ENCODE data around the gene CDH13.

Gene CDH13

GRCh38 chr16:83010776-83011720 lies 384.3 kb downstream of the CDH13 start:
- Histone ChIP-seq H3K27me3 (ENCODE audit: low read depth, low read length) (no peaks in the 10 kb centered on the region), H3K9ac (ENCODE audit: low read length) (no peak overlapping the region), H3K4me3 (ENCODE audit: low read length) (no peak overlapping the region), H3K36me3 (replicated peaks; ENCODE audit: low read depth, low read length) (no peaks in the 10 kb centered on the region), H3K4me1 (ENCODE audit: low read length) (no peaks in the 10 kb centered on the region), H3K9me3 (ENCODE audit: insufficient read depth, low read length) (no peaks in the 10 kb centered on the region), H4K20me1 (ENCODE audit: insufficient read depth, low read length) (no peaks in the 10 kb centered on the region), H3K79me2 (ENCODE audit: low read length) (no peaks in the 10 kb centered on the region), H3K27ac (ENCODE audit: low read length) (no peak overlapping the region), H2AFZ (ENCODE audit: low read depth, low read length) (no peak overlapping the region), H3K4me2 (ENCODE audit: low read length) (no peak overlapping the region)
- TF ChIP-seq CTCF (IDR thresholded peaks at IDR 0.05; ENCODE audit: low read depth, low read length) = no peak
- no peak for TF ChIP-seq EZH2phosphoT487 (IDR thresholded peaks at IDR 0.05; ENCODE audit: low read depth)

DNA sequence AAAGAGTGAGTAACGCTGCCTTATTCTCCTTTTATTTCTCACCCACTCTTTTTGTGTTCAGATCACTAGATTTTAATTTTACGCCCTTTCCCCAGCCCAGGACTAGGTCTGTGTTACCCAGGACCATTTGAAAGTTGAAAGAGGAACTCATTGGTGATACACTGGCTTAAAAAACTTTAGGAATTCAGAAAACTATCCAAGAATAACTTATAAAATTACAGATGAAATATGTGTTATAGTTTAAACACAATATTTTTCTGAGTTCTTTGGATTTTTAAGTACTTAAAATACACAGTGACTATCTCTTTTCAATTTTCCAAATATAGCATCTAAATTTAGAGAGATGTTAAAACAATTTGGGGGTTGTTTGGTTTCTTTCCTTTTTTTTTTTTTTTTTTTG lies 385.2 kb downstream of the CDH13 start:
- H3K27ac ChIP-seq (ENCODE audit: low read length) = no peak overlapping the region
- no peaks in the 10 kb centered on the region for H3K79me2 ChIP-seq (ENCODE audit: low read length)
- no peak overlapping the region for H2AFZ ChIP-seq (ENCODE audit: low read depth, low read length)
- no peak overlapping the region for H3K4me3 ChIP-seq (ENCODE audit: low read length)
- no peaks in the 10 kb centered on the region for H4K20me1 ChIP-seq (ENCODE audit: insufficient read depth, low read length)
- no peaks in the 10 kb centered on the region for H3K9me3 ChIP-seq (ENCODE audit: insufficient read depth, low read length)
- H3K36me3 ChIP-seq (replicated peaks; ENCODE audit: low read depth, low read length) = no peaks in the 10 kb centered on the region
- H3K4me2 ChIP-seq (ENCODE audit: low read length) = no peak overlapping the region
- H3K27me3 ChIP-seq (ENCODE audit: low read depth, low read length) = no peaks in the 10 kb centered on the region
- H3K4me1 ChIP-seq (ENCODE audit: low read length) = no peaks in the 10 kb centered on the region
- TF ChIP-seq CTCF (IDR thresholded peaks at IDR 0.05; ENCODE audit: low read depth, low read length) (no peak), EZH2phosphoT487 (IDR thresholded peaks at IDR 0.05; ENCODE audit: low read depth) (no peak)
- no peak overlapping the region for H3K9ac ChIP-seq (ENCODE audit: low read length)

DNA sequence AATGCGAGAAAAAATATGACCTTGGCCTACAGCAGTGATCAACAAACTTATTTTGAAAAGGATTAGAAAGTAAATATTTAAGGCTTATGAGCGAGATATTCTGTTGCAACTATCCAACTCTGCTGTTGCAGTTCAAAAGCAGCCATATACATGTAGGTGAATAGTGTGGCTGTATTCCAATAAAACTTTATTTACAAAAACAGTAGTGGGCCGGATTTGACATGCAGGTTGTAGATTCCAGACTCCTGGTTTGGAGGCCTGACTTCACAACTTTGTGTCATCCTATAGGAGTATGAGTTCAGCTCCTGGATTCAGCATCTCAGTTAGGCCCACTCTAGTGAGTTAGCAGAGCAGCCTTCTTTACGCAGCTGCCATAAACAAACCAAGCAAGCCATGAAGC lies 386.3 kb downstream of the CDH13 start:
- no peak overlapping the region for H2AFZ ChIP-seq (ENCODE audit: low read depth, low read length)
- TF ChIP-seq EZH2phosphoT487 (IDR thresholded peaks at IDR 0.05; ENCODE audit: low read depth) = no peak
- TF ChIP-seq CTCF (IDR thresholded peaks at IDR 0.05; ENCODE audit: low read depth, low read length) = no peak

DNA sequence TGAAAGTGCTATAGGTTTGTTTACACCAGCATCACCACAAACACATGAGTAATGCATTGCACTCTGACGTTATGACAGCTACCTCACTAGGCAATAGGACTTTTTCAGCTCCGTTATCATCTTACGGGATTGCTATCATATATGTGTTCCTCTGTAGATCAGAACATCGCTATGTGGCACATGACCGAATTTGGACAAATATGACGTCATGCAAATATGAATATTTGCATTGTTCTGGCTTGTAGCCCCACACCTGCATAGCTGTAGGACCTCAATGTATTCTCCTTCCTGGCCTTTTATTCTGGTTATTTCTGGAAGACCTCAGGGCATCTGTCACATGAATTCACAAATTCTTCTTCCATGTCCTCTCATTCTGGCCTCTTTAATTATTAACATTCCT lies 393.2 kb downstream of the CDH13 start:
- H3K4me1 ChIP-seq (ENCODE audit: low read length) = no peaks in the 10 kb centered on the region; the same call in 1 of the 2 replicates
- TF ChIP-seq EZH2phosphoT487 (IDR thresholded peaks at IDR 0.05; ENCODE audit: low read depth) (no peak), CTCF (IDR thresholded peaks at IDR 0.05; ENCODE audit: low read depth, low read length) (no peak)
- no peaks in the 10 kb centered on the region for H3K79me2 ChIP-seq (ENCODE audit: low read length)
- H3K27me3 ChIP-seq (ENCODE audit: low read depth, low read length) = no peaks in the 10 kb centered on the region
- H3K36me3 ChIP-seq (replicated peaks; ENCODE audit: low read depth, low read length) = no peaks in the 10 kb centered on the region
- H3K9ac ChIP-seq (ENCODE audit: low read length) = no peak overlapping the region
- H3K9me3 ChIP-seq (ENCODE audit: insufficient read depth, low read length) = no peaks in the 10 kb centered on the region
- H3K4me3 ChIP-seq (ENCODE audit: low read length) = no peak overlapping the region
- H2AFZ ChIP-seq (ENCODE audit: low read depth, low read length) = no peak overlapping the region
- no peak overlapping the region for H3K27ac ChIP-seq (ENCODE audit: low read length)
- H4K20me1 ChIP-seq (ENCODE audit: insufficient read depth, low read length) = no peaks in the 10 kb centered on the region
- H3K4me2 ChIP-seq (ENCODE audit: low read length) = no peak overlapping the region

More for the DNA sequence above, 386.3 kb downstream of the CDH13 start:
- Histone ChIP-seq H4K20me1 (ENCODE audit: insufficient read depth, low read length) (no peaks in the 10 kb centered on the region), H3K27ac (ENCODE audit: low read length) (no peak overlapping the region), H3K9me3 (ENCODE audit: insufficient read depth, low read length) (no peaks in the 10 kb centered on the region), H3K4me3 (ENCODE audit: low read length) (no peak overlapping the region), H3K4me1 (ENCODE audit: low read length) (no peaks in the 10 kb centered on the region), H3K36me3 (replicated peaks; ENCODE audit: low read depth, low read length) (no peaks in the 10 kb centered on the region), H3K79me2 (ENCODE audit: low read length) (no peaks in the 10 kb centered on the region), H3K27me3 (ENCODE audit: low read depth, low read length) (no peaks in the 10 kb centered on the region), H3K9ac (ENCODE audit: low read length) (no peak overlapping the region), H3K4me2 (ENCODE audit: low read length) (no peak overlapping the region)

Data from OCI-LY3 (cell line).